ENCODE data around the gene FOXRED1. TPM values are rescaled to one million over a fixed set of nuclear protein-coding genes. Genes with fewer than 3 reads are reported as not detected.

The FOXRED1 gene
- total and polyA plus RNA-seq, 9 of the 15 experiments (the other 6 are each of a cell fraction or from before 2014, with no cell fraction given): 14.1 to 94.4 (median 53.1) TPM

- no peak for TF ChIP-seq NCOR1 (IDR thresholded peaks at IDR 0.05)
These were observed 42.4 kb upstream of the FOXRED1 start (continued) for GRCh38 chr11:126226334-126227084.

- Histone ChIP-seq H3K9ac (ENCODE audit: insufficient read depth in 1 of 2, low read depth in 2 of 2, low read length in 2 of 2) (peak overlapping the region in 1 of 2 experiments; percentile 17; a peak in 1 of 4 replicates), H3K4me3 (no peak overlapping the region), H3K36me3 (ENCODE audit: control insufficient read depth, insufficient read depth, low read length) (peaks cover 15% of the 10 kb centered on the region), H3K27me3 (ENCODE audit: control insufficient read depth in 2 of 2, insufficient read depth in 2 of 2, low read length in 2 of 2) (no peaks in the 10 kb centered on the region), H3K9me3 (replicated peaks; ENCODE audit: control insufficient read depth, insufficient read depth, low read depth, low read length) (no peaks in the 10 kb centered on the region), H3K4me2 (ENCODE audit: insufficient read depth, low read length) (no peak overlapping the region), H3K9me1 (ENCODE audit: control insufficient read depth, insufficient read depth, low read length) (no peaks in the 10 kb centered on the region), H3K79me2 (ENCODE audit: control insufficient read depth, insufficient read depth, low read length) (peaks cover 16% of the 10 kb centered on the region; the same call in 1 of the 3 replicates), H3K4me1 (replicated peaks in 1 of 2; ENCODE audit: control insufficient read depth in 2 of 2, insufficient read depth in 2 of 2, low read length in 2 of 2) (no peaks in the 10 kb centered on the region; a peak in 2 of 5 replicates), H3K27ac (ENCODE audit: extremely low read depth, low read depth, low read length) (no peak overlapping the region), H4K20me1 (replicated peaks; ENCODE audit: control insufficient read depth, insufficient read depth, low read length) (no peaks in the 10 kb centered on the region), H2AFZ (ENCODE audit: low read depth, low read length) (no peak overlapping the region)
- ChIA-PET CTCF (ENCODE audit: low intra/inter-chr PET ratio) (no interaction called here), POLR2A (interaction anchor here (0.9 to 1.1 kb wide), 2 partner anchors 8 to 33 kb away, joined by 6 to 8 read pairs; no protein-coding TSS in a partner anchor)
- WGBS (ENCODE audit: insufficient coverage, low coverage, missing lambda C conversion rate): 77% methylated on average over 3 of the region's 3 CpGs
- FAIRE-seq: no peak
- intact Hi-C loops (cut with micrococcal nuclease): no loop called here
- no TSS peak for BruUV-seq (replicated peaks)
- in situ Hi-C loops (cut with MboI): no loop called here
- no peak for DNase-seq (ENCODE audit: extremely low read depth in 1 of 4, low spot score in 3 of 4)
- TF ChIP-seq MTA3 (IDR thresholded peaks at IDR 0.05; ENCODE audit: borderline replicate concordance): no peak
- TF ChIP-seq NFIC (IDR thresholded peaks at IDR 0.05): 0 out of 2 replicates have a peak, but pooled peaks have one; percentile 11
- no peak for ATAC-seq
These were observed 39.0 kb upstream of the FOXRED1 start for GRCh38 chr11:126229858-126230540.

Measured in K562 (cell line).